Embryonic facial prominence (tissue), 1 donor: ENCODE data around the gene SNX1.
"Not testable (repeated sequence)": the region's sequence is repeated elsewhere in the genome, so short reads cannot be mapped to it uniquely, and the experiment has no call there.

Experiments used
- DNase-seq: peaks from one replicate; pipeline ENCODE4 v3.0.0-alpha.2; 2016; ENCODE audit errors: extremely low spot score

The SNX1 gene

GRCh38 chr15:64072812-64073211, 23.0 kb upstream of the SNX1 start:
- DNase-seq, result no peak

GRCh38 chr15:64073496-64073895, 22.3 kb upstream of the SNX1 start:
- DNase-seq, result not testable (repeated sequence)

- DNase-seq, result no peak
Observed at GRCh38 chr15:64082757-64083156, 13.0 kb upstream of the SNX1 start.

- no peak for DNase-seq
Observed at GRCh38 chr15:64089543-64090280, 6.1 kb upstream of the SNX1 start.

GRCh38 chr15:64090527-64090926, 5.3 kb upstream of the SNX1 start:
- DNase-seq, result no peak

- DNase-seq, result no peak
Observed at GRCh38 chr15:64092075-64092820, 3.5 kb upstream of the SNX1 start.

DNA sequence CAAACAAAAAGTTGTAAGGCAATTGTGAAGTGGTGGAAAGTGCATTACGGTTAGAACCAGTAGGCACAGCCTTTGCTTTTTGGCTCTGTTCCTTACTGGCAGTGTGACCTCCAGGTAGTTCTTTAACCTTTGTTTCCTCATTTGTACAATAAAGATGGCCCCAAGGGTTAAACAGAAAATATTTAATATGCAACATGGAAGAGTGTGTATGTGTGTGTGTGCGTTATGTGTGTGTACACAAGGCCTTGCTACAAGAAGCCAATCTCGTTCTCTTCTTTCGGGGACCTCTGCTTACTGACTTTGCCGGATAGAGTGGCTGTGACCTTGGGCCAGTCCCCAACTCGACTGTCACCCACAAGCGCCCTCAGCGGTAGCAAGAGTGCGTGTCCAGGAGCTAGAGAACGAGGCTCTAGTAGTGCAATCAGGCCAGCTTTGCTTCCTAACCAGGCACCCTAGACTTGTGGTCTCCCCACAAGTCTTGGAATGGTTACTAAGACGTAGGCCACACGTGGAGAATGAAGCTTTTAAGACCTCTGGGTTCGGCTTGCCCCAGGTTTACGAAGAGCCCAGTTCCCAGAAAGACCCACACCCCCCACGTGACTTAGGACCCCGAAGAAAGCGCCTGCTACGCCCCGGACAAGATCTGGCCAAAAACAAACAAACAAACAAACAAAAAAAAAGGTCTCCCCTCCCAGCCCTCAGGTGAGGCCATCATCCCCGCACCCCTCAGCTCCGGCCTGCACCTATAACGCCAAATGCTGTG, 2.7 kb upstream of the SNX1 start:
- DNase-seq, result no peak

- DNase-seq, result peak; percentile 95
Observed at GRCh38 chr15:64093627-64094417, 2.0 kb upstream of the SNX1 start, which contains the start of gene CIAO2A. Gene CIAO2A, minus strand, starts transcription at chr15:64093838. Its CDS starts 70 bp downstream, at chr15:64093768.

DNA sequence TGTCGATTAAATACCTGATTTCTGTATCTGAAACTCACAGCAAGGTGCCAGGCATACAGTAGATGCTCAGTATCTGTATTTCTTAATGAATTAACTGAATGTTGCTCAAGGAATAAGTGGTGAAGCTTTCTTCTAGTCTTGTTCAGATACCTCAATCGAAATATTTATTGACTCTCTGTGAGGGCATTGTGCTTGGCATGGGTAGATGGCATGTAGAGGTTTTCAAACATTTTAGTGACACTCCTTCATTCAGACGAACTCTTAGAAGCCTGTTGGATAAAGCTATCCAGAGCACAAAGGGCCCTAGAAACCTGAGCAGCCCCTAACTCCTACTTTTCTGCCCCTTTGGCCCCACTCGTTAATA, 369 bp upstream of the SNX1 start:
- no peak for DNase-seq

DNA sequence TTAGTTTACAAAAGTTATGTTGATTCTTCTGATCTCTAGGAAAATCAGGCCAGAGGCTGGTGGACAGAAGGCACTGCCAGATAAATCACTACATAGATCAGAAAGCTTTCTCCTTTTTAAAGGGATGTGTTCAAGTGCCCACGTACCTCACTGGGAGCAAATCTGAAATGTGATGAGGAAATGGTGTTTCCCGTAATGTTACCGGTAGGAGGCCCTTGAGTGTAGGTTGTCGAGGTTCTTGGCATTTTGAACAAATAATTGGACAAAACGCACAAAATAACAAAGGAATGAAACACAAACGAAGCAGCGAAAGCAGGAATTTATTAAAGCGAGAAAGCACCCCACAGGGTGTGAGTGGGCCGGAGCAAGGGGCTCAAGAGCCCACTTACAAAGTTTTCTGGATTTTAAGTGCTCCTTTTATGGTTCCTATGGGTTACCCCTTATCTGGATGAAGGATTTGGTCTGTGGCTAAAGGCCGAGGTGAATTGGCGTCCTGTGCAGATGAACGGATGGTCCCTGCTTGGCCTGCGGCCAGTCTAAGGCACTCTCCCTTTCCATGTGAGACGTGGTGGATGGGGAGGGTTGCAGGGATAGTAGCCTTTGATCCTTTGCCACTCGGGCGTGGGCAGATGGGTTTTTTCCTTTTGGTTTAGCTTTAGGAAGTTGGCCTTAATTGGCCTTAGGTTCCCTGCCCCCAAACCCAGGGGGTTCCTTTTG, 1.0 kb downstream of the SNX1 start:
- no peak for DNase-seq

- no peak for DNase-seq
Observed at GRCh38 chr15:64099379-64099778, 3.6 kb downstream of the SNX1 start.

GRCh38 chr15:64100958-64101357, 5.2 kb downstream of the SNX1 start:
- no peak for DNase-seq

- no peak for DNase-seq
Observed at GRCh38 chr15:64102497-64102896, 6.7 kb downstream of the SNX1 start.

DNA sequence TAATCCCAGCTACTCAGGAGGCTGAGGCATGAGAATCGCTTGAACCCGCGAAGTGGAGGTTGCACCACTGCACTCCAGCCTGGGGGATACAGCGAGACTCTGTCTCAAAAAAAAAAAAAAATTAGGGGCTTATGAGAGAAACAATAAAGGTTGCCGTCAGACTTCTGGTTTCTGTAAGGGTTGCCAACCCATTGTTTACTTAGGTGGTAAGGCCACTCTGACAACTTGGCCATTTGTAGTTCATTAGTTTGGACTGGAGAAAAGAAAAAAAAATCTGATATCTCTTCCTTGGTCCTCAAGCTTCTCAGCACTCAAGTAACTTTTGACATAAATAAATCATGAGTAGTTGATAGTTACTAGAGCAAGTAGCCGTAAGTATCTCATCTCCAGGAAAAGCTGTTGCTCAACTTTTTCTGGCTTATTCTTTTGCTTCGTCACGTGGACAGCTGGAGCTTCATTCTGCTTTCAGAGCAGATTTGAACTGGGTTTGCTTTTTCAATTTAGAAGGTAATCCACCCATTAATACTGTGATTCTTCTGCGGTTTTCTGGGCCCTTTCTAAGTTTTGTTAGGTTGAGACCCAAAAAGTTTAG, 9.4 kb downstream of the SNX1 start:
- no peak for DNase-seq

GRCh38 chr15:64107337-64107736, 11.6 kb downstream of the SNX1 start:
- DNase-seq, result no peak

GRCh38 chr15:64110108-64110701, 14.4 kb downstream of the SNX1 start:
- not testable (repeated sequence) for DNase-seq

GRCh38 chr15:64110950-64111678, 15.3 kb downstream of the SNX1 start:
- DNase-seq, result no peak

DNA sequence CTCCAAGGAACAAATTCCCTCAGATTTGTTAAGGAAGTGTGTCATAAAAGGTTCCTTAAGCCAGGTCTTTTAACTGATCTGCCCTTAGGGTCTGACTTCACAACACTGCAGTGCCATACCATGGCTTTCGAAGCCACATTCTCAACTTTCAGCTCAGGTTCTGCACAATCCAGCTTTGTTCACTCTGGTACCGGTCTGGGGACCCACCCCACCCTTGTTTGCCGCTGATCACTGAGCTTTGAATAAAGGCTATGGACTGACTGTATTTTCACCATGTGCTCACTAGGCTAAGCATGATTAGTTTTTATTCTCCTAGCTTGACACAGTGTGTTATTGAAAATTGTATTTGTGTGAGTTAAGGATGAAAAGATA, 15.9 kb downstream of the SNX1 start:
- DNase-seq, result no peak

DNA sequence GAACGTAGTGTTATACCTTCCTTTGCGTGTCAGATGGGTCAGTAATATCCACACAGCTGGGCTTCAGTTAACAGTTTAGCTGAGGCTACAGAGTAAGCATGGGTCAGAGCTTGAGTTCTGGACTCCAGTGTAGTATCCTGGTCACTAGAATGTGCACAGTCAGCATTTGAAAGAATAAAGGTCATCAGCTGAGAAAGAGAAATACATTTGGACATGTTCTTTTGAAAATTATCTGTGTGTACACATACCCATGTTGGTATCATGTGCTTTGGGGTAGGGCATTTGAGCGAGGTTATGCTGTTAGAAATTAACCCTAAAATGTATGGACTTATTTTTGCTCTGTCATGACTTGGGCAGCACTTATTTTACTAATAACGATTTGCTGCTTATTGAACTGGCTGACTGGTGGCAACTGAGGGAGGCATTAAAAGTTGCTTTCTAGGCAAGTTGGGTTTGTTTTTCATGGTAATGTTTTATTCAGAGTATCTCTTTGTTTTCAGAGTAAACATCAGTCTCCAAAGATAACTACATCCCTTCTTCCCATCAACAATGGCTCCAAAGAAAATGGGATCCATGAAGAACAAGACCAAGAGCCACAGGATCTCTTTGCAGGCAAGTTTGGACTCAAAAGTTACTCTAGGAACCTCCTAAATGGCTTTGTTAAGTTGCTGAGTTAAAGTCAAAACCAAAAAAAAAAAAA, 16.4 kb downstream of the SNX1 start:
- no peak for DNase-seq
